Measurements from ENCODE around the gene KLF11.
A peak's percentile ranks its signal among the peaks of the same experiment; 100 is the strongest.

KLF11 gene

DNA sequence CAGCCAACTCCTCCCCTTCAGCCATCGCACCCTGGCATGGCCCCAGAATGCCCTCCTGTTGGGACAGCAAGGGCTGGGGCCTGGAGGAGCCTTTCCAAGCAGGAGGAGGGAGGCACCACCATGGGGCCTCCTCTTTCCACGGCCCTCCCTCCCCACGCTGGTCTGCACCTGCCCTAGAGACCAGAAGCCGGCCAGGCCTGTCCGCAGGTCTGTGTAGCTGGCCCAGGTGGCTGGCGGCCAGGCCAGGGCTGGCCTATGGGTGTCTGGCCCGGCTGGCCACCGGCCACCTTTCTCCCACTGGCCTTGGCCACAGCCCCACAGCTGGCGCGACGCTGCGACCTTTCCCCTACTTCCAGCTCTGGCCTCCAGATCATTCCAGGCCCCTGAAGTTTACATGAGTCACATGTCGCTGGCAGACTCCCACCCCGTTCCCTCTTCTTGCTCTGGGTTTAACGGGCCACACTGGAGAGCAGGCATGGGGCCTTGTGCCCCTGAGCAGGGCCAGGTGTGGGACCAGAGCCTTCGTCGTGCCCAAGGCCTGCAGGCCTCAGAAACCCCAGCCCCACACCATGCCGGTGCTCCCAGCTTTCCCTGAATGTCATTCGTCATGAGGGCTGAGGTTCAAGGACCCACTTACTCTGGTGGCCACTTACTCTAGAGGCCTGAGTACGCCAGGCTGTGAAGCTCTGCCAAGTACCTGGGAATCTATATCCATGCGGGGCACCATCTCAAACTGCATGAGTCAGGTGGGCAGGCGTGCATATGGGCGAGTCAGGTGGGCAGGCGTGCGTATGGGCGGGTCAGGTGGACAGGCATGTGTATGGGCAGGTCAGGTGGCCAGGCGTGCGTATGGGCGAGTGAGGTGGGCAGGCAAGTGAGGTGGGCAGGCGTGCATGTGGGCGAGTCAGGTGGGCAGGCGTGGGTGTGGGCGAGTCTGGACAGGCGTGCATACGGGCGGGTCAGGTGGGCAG lies 33.3 kb upstream of the KLF11 start:
- DNase-seq = no peak

DNA sequence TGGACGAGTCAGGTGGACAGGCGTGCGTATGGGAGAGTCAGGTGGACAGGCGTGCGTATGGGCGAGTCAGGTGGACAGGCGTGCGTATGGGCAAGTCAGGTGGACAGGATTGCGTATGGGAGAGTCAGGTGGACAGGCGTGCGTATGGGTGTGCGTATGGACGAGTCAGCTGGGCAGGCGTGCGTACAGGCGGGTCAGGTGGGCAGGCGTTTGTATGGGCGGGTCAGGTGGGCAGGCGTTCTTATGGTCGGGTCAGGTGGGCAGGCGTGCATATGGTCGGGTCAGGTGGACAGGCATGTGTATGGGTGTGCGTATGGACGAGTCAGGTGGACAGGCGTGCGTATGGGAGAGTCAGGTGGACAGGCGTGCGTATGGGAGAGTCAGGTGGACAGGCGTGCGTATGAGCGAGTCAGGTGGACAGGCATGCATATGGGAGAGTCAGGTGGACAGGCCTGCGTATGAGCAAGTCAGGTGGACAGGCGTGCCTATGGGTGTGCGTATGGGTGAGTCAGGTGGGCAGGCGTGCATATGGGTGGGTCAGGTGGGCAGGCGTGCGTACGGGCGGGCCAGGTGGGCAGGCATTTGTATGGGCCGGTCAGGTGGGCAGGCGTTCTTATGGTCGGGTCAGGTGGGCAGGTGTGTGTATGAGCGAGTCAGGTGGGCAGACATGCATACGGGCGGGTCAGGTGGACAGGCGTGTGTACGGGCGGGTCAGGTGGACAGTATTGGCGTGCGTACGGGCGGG lies 32.3 kb upstream of the KLF11 start:
- DNase-seq = peak; percentile 97

DNA sequence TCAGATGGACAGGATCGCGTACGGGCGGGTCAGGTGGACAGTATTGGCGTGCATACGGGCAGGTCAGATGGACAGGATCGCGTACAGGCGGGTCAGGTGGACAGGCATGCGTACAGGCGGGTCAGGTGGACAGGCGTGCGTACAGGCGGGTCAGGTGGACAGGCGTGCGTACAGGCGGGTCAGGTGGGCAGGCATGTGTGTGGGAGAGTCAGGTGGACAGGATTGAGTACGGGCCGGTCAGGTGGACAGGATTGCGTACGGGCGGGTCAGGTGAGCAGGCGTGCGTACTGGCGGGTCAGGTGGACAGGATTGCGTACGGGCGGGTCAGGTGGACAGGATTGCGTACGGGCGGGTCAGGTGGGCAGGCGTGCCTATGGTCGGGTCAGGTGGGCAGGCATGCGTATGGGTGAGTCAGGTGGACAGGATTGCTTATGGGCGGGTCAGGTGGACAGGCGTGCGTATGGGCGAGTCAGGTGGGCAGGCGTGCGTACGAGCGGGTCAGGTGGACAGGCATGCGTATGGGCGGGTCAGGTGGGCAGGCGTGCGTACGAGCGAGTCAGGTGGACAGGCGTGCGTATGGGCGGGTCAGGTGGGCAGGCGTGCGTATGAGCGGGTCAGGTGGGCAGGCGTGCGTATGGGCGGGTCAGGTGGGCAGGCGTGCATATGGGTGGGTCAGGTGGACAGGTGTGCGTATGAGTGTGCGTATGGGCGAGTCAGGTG lies 31.6 kb upstream of the KLF11 start:
- DNase-seq = peak; percentile 100

DNA sequence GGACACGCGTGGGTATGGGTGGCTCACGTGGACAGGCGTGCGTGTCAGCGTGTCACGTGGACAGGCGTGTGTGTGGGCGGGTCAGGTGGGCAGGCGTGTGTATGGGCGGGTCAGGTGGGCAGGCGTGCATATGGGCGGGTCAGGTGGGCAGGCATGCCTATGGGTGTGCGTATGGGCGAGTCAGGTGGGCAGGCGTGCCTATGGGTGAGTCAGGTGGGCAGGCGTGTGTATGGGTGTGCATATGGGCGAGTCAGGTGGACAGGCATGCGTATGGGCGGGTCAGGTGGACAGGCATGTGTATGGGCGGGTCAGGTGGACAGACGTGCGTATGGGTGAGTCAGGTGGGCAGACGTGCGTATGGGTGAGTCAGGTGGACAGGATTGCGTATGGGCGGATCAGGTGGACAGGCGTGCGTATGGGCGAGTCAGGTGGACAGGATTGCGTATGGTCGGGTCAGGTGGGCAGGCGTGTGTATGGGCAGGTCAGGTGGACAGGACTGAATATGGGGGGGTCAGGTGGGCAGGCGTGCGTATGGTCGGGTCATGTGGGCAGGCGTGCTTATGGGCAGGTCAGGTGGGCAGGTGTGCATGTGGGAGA lies 30.9 kb upstream of the KLF11 start:
- peak; percentile 99 for DNase-seq

DNA sequence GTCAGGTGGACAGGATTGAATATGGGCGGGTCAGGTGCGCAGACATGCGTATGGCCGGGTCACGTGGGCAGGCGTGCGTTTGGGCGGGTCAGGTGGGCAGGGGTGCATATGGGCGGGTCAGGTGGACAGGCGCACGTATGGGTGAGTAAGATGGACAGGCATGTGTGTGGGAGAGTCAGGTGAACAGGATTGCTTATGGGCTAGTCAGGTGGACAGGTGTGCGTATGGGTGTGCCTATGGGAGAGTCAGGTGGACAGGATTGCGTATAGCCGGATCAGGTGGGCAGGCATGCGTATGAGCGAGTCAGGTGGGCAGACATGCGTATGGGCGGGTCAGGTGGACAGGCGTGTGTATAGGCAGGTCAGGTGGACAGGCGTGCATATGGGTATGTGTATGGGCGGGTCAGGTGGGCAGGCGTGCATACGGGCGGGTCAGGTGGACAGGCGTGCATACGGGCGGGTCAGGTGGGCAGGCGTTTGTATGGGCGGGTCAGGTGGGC lies 30.3 kb upstream of the KLF11 start:
- no peak for DNase-seq

DNA sequence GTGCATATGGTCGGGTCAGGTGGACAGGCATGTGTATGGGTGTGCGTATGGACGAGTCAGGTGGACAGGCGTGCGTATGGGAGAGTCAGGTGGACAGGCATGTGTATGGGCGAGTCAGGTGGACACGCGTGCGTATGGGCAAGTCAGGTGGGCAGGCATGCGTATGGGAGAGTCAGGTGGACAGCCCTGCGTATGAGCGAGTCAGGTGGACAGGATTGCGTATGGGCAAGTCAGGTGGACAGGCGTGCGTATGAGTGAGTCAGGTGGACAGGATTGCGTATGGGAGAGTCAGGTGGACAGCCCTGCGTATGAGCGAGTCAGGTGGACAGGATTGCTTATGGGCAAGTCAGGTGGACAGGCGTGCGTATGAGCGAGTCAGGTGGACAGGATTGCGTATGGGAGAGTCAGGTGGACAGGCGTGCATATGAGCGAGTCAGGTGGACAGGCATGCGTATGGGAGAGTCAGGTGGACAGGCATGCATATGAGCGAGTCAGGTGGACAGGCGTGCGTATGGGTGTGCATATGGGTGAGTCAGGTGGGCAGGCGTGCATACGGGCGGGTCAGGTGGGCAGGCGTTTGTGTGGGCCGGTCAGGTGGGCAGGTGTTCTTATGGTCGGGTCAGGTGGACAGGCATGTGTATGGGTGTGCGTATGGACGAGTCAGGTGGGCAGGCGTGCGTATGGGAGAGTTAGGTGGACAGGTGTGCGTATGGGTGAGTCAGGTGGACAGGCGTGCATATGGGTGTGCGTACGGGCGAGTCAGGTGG lies 29.5 kb upstream of the KLF11 start:
- peak; percentile 89 for DNase-seq

DNA sequence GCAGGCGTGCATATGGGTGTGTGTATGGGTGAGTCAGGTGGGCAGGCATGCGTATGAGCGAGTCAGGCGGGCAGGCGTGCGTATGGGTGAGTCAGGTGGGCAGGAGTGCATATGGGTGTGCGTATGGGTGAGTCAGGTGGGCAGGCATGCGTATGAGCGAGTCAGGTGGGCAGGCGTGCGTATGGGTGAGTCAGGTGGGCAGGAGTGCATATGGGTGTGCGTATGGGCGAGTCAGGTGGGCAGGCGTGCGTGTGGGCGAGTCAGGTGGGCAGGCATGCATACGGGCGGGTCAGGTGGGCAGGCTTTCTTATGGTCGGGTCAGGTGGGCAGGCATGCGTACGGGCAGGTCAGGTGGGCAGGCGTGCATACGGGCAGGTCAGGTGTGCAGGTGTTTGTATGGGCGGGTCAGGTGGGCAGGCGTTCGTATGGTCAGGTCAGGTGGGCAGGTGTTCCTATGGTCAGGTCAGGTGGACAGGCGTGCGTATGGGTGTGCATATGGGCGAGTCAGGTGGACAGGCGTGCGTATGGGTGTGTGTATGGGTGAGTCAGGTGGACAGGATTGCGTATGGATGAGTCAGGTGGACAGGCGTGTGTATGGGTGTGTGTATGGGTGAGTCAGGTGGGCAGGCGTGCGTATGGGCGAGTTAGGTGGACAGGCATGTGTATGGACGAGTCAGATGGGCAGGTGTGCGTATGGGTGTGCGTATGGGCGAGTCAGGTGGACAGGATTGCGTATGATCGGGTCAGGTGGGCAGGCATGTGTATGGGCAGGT lies 28.7 kb upstream of the KLF11 start:
- DNase-seq = peak; percentile 90

DNA sequence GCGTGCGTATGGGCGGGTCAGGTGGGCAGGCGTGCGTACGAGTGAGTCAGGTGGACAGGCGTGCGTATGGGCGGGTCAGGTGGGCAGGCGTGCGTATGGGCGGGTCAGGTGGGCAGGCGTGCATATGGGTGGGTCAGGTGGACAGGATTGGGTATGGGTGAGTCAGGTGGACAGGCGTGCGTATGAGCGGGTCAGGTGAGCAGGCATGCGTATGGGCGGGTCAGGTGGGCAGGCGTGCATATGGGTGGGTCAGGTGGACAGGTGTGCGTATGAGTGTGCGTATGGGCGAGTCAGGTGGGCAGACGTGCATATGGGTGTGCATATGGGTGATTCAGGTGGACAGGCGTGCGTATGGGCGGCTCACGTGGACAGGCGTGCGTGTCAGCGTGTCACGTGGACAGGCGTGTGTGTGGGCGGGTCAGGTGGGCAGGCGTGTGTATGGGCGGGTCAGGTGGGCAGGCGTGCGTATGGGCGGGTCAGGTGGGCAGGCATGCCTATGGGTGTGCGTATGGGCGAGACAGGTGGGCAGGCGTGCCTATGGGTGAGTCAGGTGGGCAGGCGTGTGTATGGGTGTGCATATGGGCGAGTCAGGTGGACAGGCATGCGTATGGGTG lies 27.9 kb upstream of the KLF11 start:
- peak; percentile 98 for DNase-seq

DNA sequence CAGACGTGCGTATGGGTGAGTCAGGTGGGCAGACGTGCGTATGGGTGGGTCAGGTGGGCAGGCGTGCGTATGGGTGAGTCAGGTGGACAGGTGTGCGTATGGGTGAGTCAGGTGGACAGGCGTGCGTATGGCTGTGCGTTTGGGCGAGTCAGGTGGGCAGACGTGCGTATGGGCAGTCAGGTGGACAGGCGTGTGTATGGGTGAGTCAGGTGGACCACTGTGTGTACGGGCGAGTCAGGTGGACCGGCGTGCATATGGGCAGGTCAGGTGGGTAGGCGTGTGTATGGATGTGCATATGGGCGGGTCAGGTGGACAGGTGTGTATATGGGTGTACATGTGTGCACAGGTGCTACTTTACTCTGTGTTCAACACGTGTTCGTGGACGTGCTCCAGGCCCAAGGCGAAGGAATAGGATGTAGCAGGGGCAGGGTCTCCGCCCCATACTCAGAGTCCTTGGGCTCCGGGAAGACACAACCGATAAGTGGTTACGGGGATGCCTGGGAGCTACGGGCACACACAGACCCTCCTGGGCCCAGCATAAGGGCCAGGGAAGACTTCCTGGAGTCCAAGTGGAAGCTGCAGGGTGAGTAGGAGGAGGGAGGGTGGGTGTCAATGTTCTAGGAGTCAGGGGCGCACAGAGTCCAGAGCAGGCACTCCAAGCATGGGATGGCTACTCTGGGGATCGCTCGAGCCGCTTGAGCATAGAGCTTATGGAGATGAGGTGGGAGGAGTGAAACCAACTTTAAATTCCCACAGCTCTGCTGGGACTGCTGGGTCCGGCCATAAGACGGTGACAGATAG lies 27.1 kb upstream of the KLF11 start:
- peak; percentile 91 for DNase-seq

DNA sequence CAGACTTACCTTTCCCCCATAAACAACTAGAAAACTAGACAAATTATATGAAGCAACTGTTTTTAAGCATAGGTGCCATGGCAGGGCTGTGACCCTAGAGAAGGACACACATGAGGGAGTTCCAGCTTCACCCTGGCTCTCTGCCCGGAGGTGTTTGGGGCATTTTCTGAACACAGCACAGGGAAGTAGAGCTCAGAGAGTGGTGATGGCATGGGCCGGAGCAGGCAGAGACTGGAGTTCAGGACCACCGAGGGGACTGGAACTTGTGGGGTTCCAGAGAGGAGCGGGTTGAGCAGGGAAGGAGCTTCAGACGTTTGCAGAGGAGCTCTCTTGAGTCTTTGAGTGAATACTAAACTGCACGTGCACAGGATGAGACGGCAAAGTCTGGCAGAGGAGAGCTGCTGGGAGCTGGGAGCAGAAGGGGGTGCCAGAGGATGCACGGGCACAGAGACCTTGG lies 26.5 kb upstream of the KLF11 start:
- no peak for DNase-seq

DNA sequence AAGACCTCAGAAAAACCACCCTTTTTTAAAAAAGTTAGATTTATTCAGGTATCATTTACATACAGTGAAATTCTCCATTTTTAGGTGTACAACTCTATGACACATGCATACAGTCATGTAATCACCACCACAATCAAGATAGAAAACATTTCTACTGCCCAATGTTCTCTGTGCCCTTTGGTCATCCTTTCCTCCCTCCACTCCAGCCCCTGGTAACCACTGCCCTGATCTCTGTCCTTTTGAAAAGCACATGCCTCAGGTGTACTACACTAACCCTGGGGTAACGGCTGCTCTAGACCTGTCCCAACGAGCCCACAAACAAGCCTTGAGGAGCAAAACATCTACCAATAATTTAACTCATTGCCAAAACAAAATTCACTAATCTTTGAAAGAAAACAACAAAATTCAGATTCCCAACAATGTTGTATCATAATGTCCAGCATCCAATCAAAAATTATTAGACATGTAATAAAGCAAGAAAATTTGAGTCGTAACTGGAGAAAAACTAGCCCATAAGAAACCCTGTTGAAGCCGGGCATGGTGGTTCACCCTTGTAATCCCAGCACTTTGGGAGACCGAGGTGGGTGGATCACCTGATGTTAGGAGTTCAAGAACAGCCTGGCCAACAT lies 25.9 kb upstream of the KLF11 start:
- DNase-seq = no peak

DNA sequence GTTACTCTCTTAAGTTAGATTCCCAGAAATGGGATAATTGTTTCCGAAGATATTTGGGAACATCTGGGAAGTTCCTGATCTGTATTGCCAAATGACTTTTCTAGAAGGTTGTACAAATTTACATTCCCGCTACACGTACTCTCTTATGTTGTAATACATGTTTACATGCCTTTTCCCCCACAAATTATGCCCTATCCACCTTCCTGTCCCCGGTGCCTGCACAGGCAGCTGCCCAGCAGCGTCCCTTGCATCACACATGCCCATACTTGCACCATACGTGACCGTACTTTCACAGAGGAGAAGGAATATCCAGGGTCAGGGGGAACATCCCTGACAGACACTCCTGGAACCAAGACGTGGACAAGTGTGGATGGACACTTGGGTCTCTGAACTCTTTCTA lies 24.2 kb upstream of the KLF11 start:
- no peak for DNase-seq

DNA sequence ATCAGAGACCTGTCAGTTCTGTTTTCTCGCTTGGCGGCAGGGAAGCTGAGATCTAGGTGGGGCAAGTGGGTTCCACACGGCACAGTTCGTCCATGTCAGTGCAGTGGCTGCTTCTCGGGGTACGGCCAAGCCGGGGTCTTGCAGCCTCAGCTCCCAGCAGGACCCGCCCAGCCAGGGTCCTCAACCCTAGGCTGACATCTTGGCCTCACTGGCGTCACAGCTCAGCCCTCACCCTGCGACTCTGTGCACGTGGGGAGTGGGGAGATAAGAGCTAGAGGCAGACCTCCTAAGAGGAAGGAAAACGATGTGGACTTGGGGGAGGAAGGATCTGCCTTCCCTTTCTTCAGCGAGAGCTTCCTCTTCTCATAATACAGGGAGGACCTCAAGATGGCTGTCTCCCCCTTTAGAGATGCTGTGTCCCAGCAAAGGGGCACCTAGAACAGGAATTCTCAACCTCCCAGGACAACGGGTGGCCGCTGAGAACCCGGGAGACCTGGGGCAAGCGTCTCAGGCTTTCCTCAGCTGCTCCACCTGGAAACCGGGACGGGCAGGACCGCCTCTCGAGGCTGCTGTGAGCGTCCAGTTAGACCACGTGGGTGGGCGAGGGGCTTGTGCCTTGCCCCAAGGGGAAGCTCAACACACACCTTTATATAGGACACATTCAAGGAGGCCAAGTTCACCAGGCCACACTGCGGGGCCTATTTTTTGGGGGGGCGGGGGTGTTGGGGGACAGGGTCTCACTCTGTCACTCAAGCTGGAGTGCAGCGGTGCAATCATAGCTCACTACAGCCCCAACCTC lies 23.5 kb upstream of the KLF11 start:
- no peak for DNase-seq

DNA sequence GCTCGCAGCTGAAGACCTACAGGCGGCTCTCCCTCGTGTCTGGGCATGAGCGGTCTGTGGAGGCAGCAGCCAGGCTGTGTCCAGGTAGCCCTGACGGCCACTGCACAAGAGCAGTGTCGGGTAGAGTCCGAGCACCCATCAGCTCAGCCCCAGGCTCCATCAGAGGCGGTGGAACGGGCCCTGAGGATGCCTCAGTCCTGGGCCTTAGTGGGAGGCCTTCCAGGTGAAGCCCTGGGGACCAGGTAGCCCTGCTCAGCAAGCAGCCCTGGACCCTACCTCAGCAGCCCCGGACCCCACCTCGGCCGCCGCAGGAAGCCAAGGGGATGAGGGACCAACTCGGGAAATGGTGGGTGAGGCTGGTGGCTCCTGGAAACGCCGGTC lies 21.3 kb upstream of the KLF11 start:
- no peak for DNase-seq

DNA sequence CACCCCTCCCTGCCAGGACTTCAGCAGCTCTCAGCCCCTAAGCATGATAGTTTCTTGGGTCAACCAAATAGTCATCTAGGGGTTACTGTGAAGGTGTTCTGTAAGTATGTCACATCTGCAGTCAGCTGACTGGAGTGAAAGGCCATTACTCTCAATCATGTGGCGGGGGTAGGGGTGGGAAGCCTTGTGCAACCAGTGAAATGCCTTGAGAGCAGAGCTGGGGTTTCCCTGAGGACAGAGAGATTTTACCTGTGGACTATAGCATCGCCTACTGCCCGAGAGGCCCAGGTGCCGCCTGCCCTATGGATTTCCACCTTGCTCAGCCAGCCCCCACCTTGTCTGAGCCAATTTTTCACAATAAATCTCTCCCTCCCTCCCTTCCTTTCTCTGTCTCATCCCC lies 20.9 kb upstream of the KLF11 start:
- DNase-seq = no peak

DNA sequence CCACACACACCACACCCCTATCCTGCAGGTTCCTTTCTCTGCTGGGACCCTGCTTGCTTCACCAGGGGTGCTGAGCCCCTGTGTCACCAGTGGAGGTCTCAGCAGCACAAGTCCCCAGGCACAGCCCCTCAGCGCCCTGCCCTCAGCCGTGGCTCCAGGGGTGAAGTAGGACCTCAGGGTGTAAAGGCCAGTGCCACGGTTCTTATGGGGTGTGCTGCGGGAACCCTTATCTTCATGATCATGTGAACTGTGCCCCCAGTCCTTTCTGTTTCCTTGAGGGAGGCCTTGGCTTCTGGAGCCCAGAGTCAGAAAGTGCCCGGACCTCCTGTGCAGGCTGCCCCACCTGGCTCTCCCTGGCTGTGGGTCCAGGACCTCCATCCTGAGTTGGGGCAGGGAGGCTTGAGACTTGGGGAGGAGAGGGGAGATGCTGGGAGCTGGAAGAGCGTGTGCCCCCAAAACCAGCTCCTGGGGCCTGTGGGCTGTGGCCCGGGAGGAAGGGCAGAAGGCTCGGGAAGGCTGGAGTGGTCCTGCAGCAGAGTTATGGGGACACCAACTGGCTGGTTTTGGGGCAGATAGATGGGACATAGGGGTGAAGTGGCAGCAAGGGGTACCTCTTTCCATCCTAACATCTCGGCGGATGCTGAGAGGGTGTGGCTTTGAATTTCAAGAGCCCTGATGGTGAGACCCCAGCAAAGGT lies 20.2 kb upstream of the KLF11 start:
- DNase-seq = no peak

DNA sequence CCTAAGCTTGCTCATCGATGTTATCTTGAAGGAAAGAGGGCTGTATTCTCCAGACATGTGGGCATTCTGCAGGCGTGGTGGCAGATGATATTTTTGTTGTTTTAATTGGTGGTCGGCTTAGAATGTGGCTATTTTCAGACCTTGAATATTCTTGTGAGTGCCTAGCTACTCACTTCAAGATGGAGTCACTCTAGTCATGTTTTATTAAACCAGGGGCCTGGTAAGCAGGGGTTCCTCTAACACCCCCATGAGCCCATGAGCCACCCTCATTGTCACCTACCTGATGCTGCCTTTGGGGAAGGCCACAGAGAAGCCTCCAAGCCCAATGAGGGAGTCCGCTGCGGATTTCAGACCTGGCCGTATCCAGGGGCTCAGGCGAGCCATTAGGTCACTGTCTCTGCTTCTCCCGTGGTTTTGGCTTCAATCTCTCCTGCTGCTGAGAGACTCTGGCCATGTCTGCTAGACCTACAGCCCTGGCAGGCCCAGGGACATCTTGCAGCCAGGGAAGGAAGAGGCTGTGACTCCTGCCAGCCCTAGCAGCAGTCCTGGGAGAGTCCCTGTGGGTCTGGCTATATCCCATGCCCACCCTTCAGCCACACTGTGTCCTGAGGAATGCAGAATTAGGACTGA lies 16.3 kb upstream of the KLF11 start:
- no peak for DNase-seq
